ENCODE results near the gene EFCAB13.
A peak's percentile ranks its signal among the peaks of the same experiment; 100 is the strongest.
"Not testable (repeated sequence)": the region's sequence is repeated elsewhere in the genome, so short reads cannot be mapped to it uniquely, and the experiment has no call there.

EFCAB13 gene

GRCh38 chr17:47414612-47415011 is 90.9 kb downstream of the EFCAB13 start:
- TF ChIP-seq CTCF (conservative IDR thresholded peaks at IDR 0.05; ENCODE audit: low read depth, low read length) = no peak
- DNase-seq (ENCODE audit: low read depth) = no peak
- no peak overlapping the region for H3K4me3 ChIP-seq (ENCODE audit: low read length)

GRCh38 chr17:47423406-47424295 is 99.9 kb downstream of the EFCAB13 start:
- H3K4me3 ChIP-seq (ENCODE audit: low read length) = peak overlapping the region; percentile 55
- no peak for TF ChIP-seq CTCF (conservative IDR thresholded peaks at IDR 0.05; ENCODE audit: low read depth, low read length)
- DNase-seq (ENCODE audit: low read depth) = no peak

GRCh38 chr17:47425233-47425632 is 101.5 kb downstream of the EFCAB13 start:
- H3K4me3 ChIP-seq (ENCODE audit: low read length); DNase-seq (ENCODE audit: low read depth): not testable (repeated sequence)

GRCh38 chr17:47425887-47426635 is 102.3 kb downstream of the EFCAB13 start:
- DNase-seq (ENCODE audit: low read depth); H3K4me3 ChIP-seq (ENCODE audit: low read length): not testable (repeated sequence)

GRCh38 chr17:47427985-47428384 is 104.2 kb downstream of the EFCAB13 start:
- DNase-seq (ENCODE audit: low read depth) = no peak
- TF ChIP-seq CTCF (conservative IDR thresholded peaks at IDR 0.05; ENCODE audit: low read depth, low read length) = no peak
- H3K4me3 ChIP-seq (ENCODE audit: low read length) = no peak overlapping the region

- not testable (repeated sequence) for DNase-seq (ENCODE audit: low read depth); H3K4me3 ChIP-seq (ENCODE audit: low read length)
These were observed 108.5 kb downstream of the EFCAB13 start for GRCh38 chr17:47432240-47432639.

- TF ChIP-seq CTCF (conservative IDR thresholded peaks at IDR 0.05; ENCODE audit: low read depth, low read length) = no peak
- DNase-seq (ENCODE audit: low read depth) = no peak
These were observed 141.4 kb downstream of the EFCAB13 start for GRCh38 chr17:47465165-47465564.

GRCh38 chr17:47466976-47467375 is 143.2 kb downstream of the EFCAB13 start:
- not testable (repeated sequence) for H3K4me3 ChIP-seq (ENCODE audit: low read length)

More at GRCh38 chr17:47465165-47465564, 141.4 kb downstream of the EFCAB13 start:
- no peak overlapping the region for H3K4me3 ChIP-seq (ENCODE audit: low read length)

GRCh38 chr17:47470836-47471235 is 147.1 kb downstream of the EFCAB13 start:
- DNase-seq (ENCODE audit: low read depth) = no peak
- no peak for TF ChIP-seq CTCF (conservative IDR thresholded peaks at IDR 0.05; ENCODE audit: low read depth, low read length)
- H3K4me3 ChIP-seq (ENCODE audit: low read length) = no peak overlapping the region

More at GRCh38 chr17:47466976-47467375, 143.2 kb downstream of the EFCAB13 start:
- not testable (repeated sequence) for DNase-seq (ENCODE audit: low read depth)

GRCh38 chr17:47472073-47472472 is 148.3 kb downstream of the EFCAB13 start:
- not testable (repeated sequence) for H3K4me3 ChIP-seq (ENCODE audit: low read length); DNase-seq (ENCODE audit: low read depth)
